ENCODE results near the gene A4GALT.

Gene A4GALT

GRCh38 chr22:42654436-42655073 is 66.1 kb downstream of the A4GALT start:
- Histone ChIP-seq H3K27ac (no peak overlapping the region), H3K27me3 (no peaks in the 10 kb centered on the region), H3K36me3 (no peaks in the 10 kb centered on the region), H3K9ac (no peak overlapping the region), H3K4me1 (peaks cover 49% of the 10 kb centered on the region), H3K4me3 (no peak overlapping the region), H4K20me1 (no peaks in the 10 kb centered on the region), H3K4me2 (peak overlapping the region; percentile 54; the same call in 1 of the 2 replicates), H3K9me3 (no peaks in the 10 kb centered on the region)
- no peak for TF ChIP-seq Cebpa-rat (IDR thresholded peaks at IDR 0.05)

GRCh38 chr22:42653999-42654398 is 66.7 kb downstream of the A4GALT start:
- H3K4me2 ChIP-seq: no peak overlapping the region
- H3K27ac ChIP-seq: no peak overlapping the region
- no peaks in the 10 kb centered on the region for H3K36me3 ChIP-seq
- H4K20me1 ChIP-seq: no peaks in the 10 kb centered on the region
- no peaks in the 10 kb centered on the region for H3K27me3 ChIP-seq
- peaks cover 44% of the 10 kb centered on the region for H3K4me1 ChIP-seq
- H3K9me3 ChIP-seq: no peaks in the 10 kb centered on the region
- H3K4me3 ChIP-seq: no peak overlapping the region
- TF ChIP-seq Cebpa-rat (IDR thresholded peaks at IDR 0.05): no peak
- no peak overlapping the region for H3K9ac ChIP-seq

GRCh38 chr22:42651134-42651533 is 69.5 kb downstream of the A4GALT start:
- Histone ChIP-seq H3K9me3 (no peaks in the 10 kb centered on the region), H3K27me3 (no peaks in the 10 kb centered on the region), H3K4me1 (peaks cover 42% of the 10 kb centered on the region), H3K36me3 (no peaks in the 10 kb centered on the region), H3K27ac (no peak overlapping the region), H3K4me3 (no peak overlapping the region), H3K9ac (no peak overlapping the region), H4K20me1 (peaks cover 28% of the 10 kb centered on the region), H3K4me2 (no peak overlapping the region)
- TF ChIP-seq Cebpa-rat (IDR thresholded peaks at IDR 0.05): no peak

- Histone ChIP-seq H3K4me1 (peaks cover 42% of the 10 kb centered on the region), H3K4me3 (peak within 1 kb of the TSS; percentile 83), H4K20me1 (peaks cover 45% of the 10 kb centered on the region), H3K36me3 (no peaks in the 10 kb centered on the region), H3K9me3 (no peaks in the 10 kb centered on the region), H3K9ac (peak within 1 kb of the TSS; percentile 88), H3K27me3 (no peaks in the 10 kb centered on the region), H3K4me2 (peak within 1 kb of the TSS; percentile 75), H3K27ac (peak within 1 kb of the TSS; percentile 83)
- no peak for TF ChIP-seq Cebpa-rat (IDR thresholded peaks at IDR 0.05)
Observed at GRCh38 chr22:42649246-42650099, 71.2 kb downstream of the A4GALT start, which contains the start of gene CYB5R3. TSS of gene CYB5R3 (minus strand) at chr22:42649392. CDS start at chr22:42649315, 77 bp downstream.

- Histone ChIP-seq H3K9ac (peak overlapping the region; percentile 88), H3K9me3 (no peaks in the 10 kb centered on the region), H3K27ac (peak overlapping the region; percentile 78), H3K27me3 (no peaks in the 10 kb centered on the region), H3K36me3 (no peaks in the 10 kb centered on the region), H3K4me2 (peak overlapping the region; percentile 73), H3K4me1 (peaks cover 50% of the 10 kb centered on the region), H4K20me1 (peaks cover 53% of the 10 kb centered on the region), H3K4me3 (peak overlapping the region; percentile 83)
- TF ChIP-seq Cebpa-rat (IDR thresholded peaks at IDR 0.05): no peak
Observed at GRCh38 chr22:42648368-42649245, 72.1 kb downstream of the A4GALT start.

GRCh38 chr22:42648017-42648367 is 72.7 kb downstream of the A4GALT start:
- peak overlapping the region; percentile 83 for H3K4me3 ChIP-seq
- no peaks in the 10 kb centered on the region for H3K36me3 ChIP-seq
- no peaks in the 10 kb centered on the region for H3K9me3 ChIP-seq
- peaks cover 59% of the 10 kb centered on the region for H4K20me1 ChIP-seq
- peak overlapping the region; percentile 73 for H3K4me2 ChIP-seq
- H3K27me3 ChIP-seq: no peaks in the 10 kb centered on the region
- peaks cover 56% of the 10 kb centered on the region for H3K4me1 ChIP-seq
- no peak for TF ChIP-seq Cebpa-rat (IDR thresholded peaks at IDR 0.05)
- no peak overlapping the region for H3K27ac ChIP-seq
- H3K9ac ChIP-seq: peak overlapping the region; percentile 88; the same call in 1 of the 2 replicates

GRCh38 chr22:42646569-42647525 is 73.8 kb downstream of the A4GALT start:
- H3K27me3 ChIP-seq: no peaks in the 10 kb centered on the region
- peaks cover 71% of the 10 kb centered on the region for H4K20me1 ChIP-seq
- TF ChIP-seq Cebpa-rat (IDR thresholded peaks at IDR 0.05): no peak
- H3K9me3 ChIP-seq: no peaks in the 10 kb centered on the region
- H3K4me1 ChIP-seq: peaks cover 63% of the 10 kb centered on the region
- peak overlapping the region; percentile 38; the same call in 1 of the 2 replicates for H3K4me3 ChIP-seq
- no peaks in the 10 kb centered on the region for H3K36me3 ChIP-seq
- H3K27ac ChIP-seq: peak overlapping the region; percentile 72
- H3K4me2 ChIP-seq: peak overlapping the region; percentile 73
- H3K9ac ChIP-seq: peak overlapping the region; percentile 71

GRCh38 chr22:42645938-42646568 is 74.6 kb downstream of the A4GALT start:
- peak overlapping the region; percentile 73 for H3K4me2 ChIP-seq
- H4K20me1 ChIP-seq: peaks cover 79% of the 10 kb centered on the region
- H3K4me3 ChIP-seq: peak overlapping the region; percentile 38; the same call in 1 of the 2 replicates
- H3K27me3 ChIP-seq: no peaks in the 10 kb centered on the region
- no peaks in the 10 kb centered on the region for H3K36me3 ChIP-seq
- no peaks in the 10 kb centered on the region for H3K9me3 ChIP-seq
- H3K9ac ChIP-seq: peak overlapping the region; percentile 71
- peak overlapping the region; percentile 72 for H3K27ac ChIP-seq
- no peak for TF ChIP-seq Cebpa-rat (IDR thresholded peaks at IDR 0.05)
- H3K4me1 ChIP-seq: peaks cover 67% of the 10 kb centered on the region

Data from BLaER1 (cell line).